ENCODE results near the gene ESYT2. TPM values are rescaled to one million over a fixed set of nuclear protein-coding genes. Genes with fewer than 3 reads are reported as not detected.

ESYT2 gene
- total and polyA plus RNA-seq, 2 of the 4 experiments (the other 2 are of a cell fraction), result 26.7 to 69.9 TPM

GRCh38 chr7:158683541-158683940 is 145.8 kb downstream of the ESYT2 start:
- Histone ChIP-seq H3K79me1 (ENCODE audit: low read depth in 1 of 2, low read length in 2 of 2) (peaks cover 4 to 18% of the 10 kb centered on the region in 2 experiments; a peak in 2 of 4 replicates), H4K20me1 (ENCODE audit: insufficient read depth, low read length) (no peaks in the 10 kb centered on the region), H3K27ac (ENCODE audit: insufficient read depth, low read length) (peak overlapping the region; percentile 86; the same call in 1 of the 2 replicates), H4K8ac (ENCODE audit: low read depth in 2 of 2, low read length in 2 of 2) (peak overlapping the region; percentile 73 to 77; a peak in 3 of 4 replicates), H3K56ac (ENCODE audit: extremely low read depth, insufficient read depth, low read length) (peak overlapping the region; percentile 64; the same call in 1 of the 2 replicates), H3K36me3 (ENCODE audit: control insufficient read depth, insufficient read depth, low read length) (peaks cover 5% of the 10 kb centered on the region), H4K91ac (ENCODE audit: insufficient read depth, low read depth, low read length) (peak overlapping the region; percentile 91), H3K14ac (replicated peaks; ENCODE audit: low read depth, low read length) (peak overlapping the region; percentile 78), H3K4me1 (ENCODE audit: control insufficient read depth, insufficient read depth, low read length) (peaks cover 14% of the 10 kb centered on the region), H3K18ac (ENCODE audit: low read depth, low read length) (peak overlapping the region; percentile 85), H2AFZ (replicated peaks; ENCODE audit: low read length, poor library complexity) (no peak overlapping the region), H2AK5ac (ENCODE audit: low read depth, low read length) (peak overlapping the region; percentile 52; the same call in 1 of the 2 replicates), H2BK5ac (ENCODE audit: low read depth, low read length, poor library complexity, severe bottlenecking) (peak overlapping the region; percentile 59), H3K9me3 (ENCODE audit: control insufficient read depth, insufficient read depth, low read length) (no peaks in the 10 kb centered on the region), H3K23ac (ENCODE audit: low read depth, low read length) (peak overlapping the region; percentile 41; the same call in 1 of the 2 replicates), H3K4me3 (ENCODE audit: insufficient read depth, low read depth, low read length) (no peak overlapping the region), H2BK15ac (ENCODE audit: low read depth, low read length) (peak overlapping the region; percentile 66; the same call in 2 of the 3 replicates), H4K5ac (ENCODE audit: low read depth, low read length) (peak overlapping the region; percentile 64; the same call in 1 of the 2 replicates), H2AK9ac (replicated peaks; ENCODE audit: low read depth, low read length, poor library complexity) (no peak overlapping the region), H3K4ac (ENCODE audit: low read depth, low read length) (peak overlapping the region; percentile 71), H3K4me2 (ENCODE audit: low read depth, low read length) (no peak overlapping the region), H2BK20ac (ENCODE audit: low read depth, low read length) (peak overlapping the region; percentile 71), H3K27me3 (ENCODE audit: control insufficient read depth, insufficient read depth, low read length) (no peaks in the 10 kb centered on the region), H3K9ac (ENCODE audit: low read depth, low read length) (no peak overlapping the region), H2BK120ac (ENCODE audit: low read depth, low read length) (peak overlapping the region; percentile 92), H3K9me1 (ENCODE audit: insufficient read depth, low read length) (peaks cover 6% of the 10 kb centered on the region)
- DNase-seq (peak; percentile 26), ATAC-seq (ENCODE audit: low read depth) (no peak)
- dilution Hi-C loops (cut with HindIII; ENCODE audit: low sequenced_read_pairs, unreplicated experiment), result no loop called here
- TF ChIP-seq MXI1 (IDR thresholded peaks at IDR 0.05; ENCODE audit: borderline replicate concordance, low read depth, low read length), result no peak
- TF ChIP-seq MAZ (IDR thresholded peaks at IDR 0.05; ENCODE audit: borderline replicate concordance, low read depth, low read length), result no peak
- TF ChIP-seq NFE2L2 (IDR thresholded peaks at IDR 0.05; ENCODE audit: low read depth, low read length), result no peak
- TF ChIP-seq BHLHE40 (IDR thresholded peaks at IDR 0.05; ENCODE audit: low read depth, low read length), result no peak
- TF ChIP-seq RFX5 (IDR thresholded peaks at IDR 0.05; ENCODE audit: low read depth, low read length), result no peak
- no peak for TF ChIP-seq CEBPB (IDR thresholded peaks at IDR 0.05; ENCODE audit: low read depth, low read length)
- no peak for TF ChIP-seq SMC3 (IDR thresholded peaks at IDR 0.05; ENCODE audit: low read depth, low read length)
- TF ChIP-seq POLR2A (IDR thresholded peaks at IDR 0.05; ENCODE audit: low read depth, low read length), result no peak
- no peak for TF ChIP-seq CHD1 (IDR thresholded peaks at IDR 0.05; ENCODE audit: low read depth, low read length)
- TF ChIP-seq FOS (IDR thresholded peaks at IDR 0.05; ENCODE audit: low read depth, low read length), result no peak
- no peak for TF ChIP-seq USF2 (IDR thresholded peaks at IDR 0.05; ENCODE audit: low read depth, low read length)
- no peak for TF ChIP-seq RAD21 (IDR thresholded peaks at IDR 0.05; ENCODE audit: low read length)
- no peak for TF ChIP-seq ELK1 (IDR thresholded peaks at IDR 0.05; ENCODE audit: borderline replicate concordance, low read depth, low read length)
- TF ChIP-seq CTCF (conservative IDR thresholded peaks at IDR 0.05; ENCODE audit: low read depth, low read length), result no peak
- TF ChIP-seq RCOR1 (IDR thresholded peaks at IDR 0.05; ENCODE audit: insufficient replicate concordance, low read length), result no peak
- TF ChIP-seq MAFK (IDR thresholded peaks at IDR 0.05; ENCODE audit: low read depth, low read length), result no peak
- no CpG with 5 or more reads among the region's 2 CpGs for WGBS, 2 experiments (ENCODE audit: extremely low coverage in 2 of 2, insufficient read length in 1 of 2)
- BruUV-seq (replicated peaks), result no TSS peak
- POLR2A ChIA-PET (ENCODE audit: unreplicated experiment), result no interaction called here
- CTCF ChIA-PET, result no interaction called here
- in situ Hi-C loops (cut with MboI; ENCODE audit: low sequenced_read_pairs), result no loop called here
- intact Hi-C loops (cut with micrococcal nuclease), result loop anchor here (5.0 kb wide), 1 partner anchor 66 kb away; no protein-coding TSS in a partner anchor
